ENCODE results near the gene TNIK. TPM values are rescaled to one million over a fixed set of nuclear protein-coding genes. Genes with fewer than 3 reads are reported as not detected.

TNIK gene
- total RNA-seq, 3 donors from 2014 or later, result 7.4 to 17.6 (median 10.2) TPM

DNA sequence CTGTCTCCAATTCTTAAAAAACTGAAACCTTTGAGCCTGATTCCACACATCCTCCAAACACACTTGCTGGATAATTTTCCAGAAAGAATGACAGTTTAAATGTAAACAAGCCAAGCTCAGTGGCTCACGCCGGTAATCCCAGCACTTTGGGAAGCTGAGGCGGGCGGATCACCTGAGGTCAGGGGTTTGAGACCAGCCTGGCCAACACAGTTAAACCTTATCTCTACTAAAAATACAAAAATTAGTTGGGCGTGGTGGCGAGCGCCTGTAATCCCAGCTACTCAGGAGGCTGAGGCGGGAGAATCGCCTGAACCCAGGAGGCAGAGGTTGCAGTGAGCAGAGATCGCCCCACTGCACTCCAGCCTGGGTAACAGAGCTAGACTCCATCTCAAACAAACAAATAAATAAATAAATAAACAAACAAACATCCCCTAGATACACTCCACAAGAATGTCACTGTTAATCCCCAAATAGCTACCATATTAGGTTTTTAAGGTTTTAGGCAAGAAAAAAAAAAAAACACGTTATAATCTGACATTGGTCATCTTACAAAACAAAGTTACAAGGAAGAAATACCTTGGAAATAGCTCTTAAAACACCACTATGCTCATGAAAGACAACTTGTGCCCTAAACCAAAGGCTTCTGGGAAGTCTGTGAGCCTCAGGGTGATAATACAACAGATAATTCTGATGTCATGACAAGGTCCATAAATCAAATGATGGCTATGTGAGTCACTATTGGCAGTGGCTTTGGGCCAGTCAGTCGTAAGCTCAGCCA, 13.2 kb downstream of the TNIK start:
- DNase-seq (ENCODE audit: low spot score in 2 of 2), result no peak
- Histone ChIP-seq H3K27ac (no peak overlapping the region), H3K4me3 (no peak overlapping the region), H3K9me3 (no peaks in the 10 kb centered on the region), H3K36me3 (no peaks in the 10 kb centered on the region), H3K4me1 (no peaks in the 10 kb centered on the region), H3K27me3 (no peaks in the 10 kb centered on the region)
- intact Hi-C loops (cut with DNase I; ENCODE audit: low total_unique reads), result no loop called here
- no peak for TF ChIP-seq POLR2A (IDR thresholded peaks at IDR 0.05)
- no peak for TF ChIP-seq POLR2AphosphoS5 (IDR thresholded peaks at IDR 0.05)
- TF ChIP-seq, protein P1, sequence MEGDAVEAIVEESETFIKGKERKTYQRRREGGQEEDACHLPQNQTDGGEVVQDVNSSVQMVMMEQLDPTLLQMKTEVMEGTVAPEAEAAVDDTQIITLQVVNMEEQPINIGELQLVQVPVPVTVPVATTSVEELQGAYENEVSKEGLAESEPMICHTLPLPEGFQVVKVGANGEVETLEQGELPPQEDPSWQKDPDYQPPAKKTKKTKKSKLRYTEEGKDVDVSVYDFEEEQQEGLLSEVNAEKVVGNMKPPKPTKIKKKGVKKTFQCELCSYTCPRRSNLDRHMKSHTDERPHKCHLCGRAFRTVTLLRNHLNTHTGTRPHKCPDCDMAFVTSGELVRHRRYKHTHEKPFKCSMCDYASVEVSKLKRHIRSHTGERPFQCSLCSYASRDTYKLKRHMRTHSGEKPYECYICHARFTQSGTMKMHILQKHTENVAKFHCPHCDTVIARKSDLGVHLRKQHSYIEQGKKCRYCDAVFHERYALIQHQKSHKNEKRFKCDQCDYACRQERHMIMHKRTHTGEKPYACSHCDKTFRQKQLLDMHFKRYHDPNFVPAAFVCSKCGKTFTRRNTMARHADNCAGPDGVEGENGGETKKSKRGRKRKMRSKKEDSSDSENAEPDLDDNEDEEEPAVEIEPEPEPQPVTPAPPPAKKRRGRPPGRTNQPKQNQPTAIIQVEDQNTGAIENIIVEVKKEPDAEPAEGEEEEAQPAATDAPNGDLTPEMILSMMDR (IDR thresholded peaks at IDR 0.05), result no peak

DNA sequence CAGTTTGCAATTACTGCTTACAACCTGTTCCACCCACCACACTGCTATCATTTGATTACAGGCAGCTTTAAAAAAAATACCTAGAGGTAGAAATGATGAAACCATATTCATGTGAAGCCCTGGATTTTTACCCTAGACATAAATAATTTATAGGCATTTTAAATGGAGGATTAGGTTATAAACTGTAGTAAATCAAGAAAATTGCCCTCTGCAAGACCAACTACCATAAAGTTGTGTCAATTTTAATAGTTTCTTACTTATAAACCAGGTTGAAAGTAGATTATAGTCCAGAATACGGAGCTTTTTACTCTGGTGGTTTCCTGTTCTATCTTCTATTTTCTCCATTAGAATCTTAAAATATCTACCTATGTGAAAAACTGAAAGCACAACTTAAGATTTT, 13.9 kb downstream of the TNIK start:
- TF ChIP-seq POLR2A (IDR thresholded peaks at IDR 0.05) (no peak), POLR2AphosphoS5 (IDR thresholded peaks at IDR 0.05) (no peak)
- TF ChIP-seq, protein P1 (IDR thresholded peaks at IDR 0.05), result no peak
- H3K27me3 ChIP-seq, result no peaks in the 10 kb centered on the region
- no peaks in the 10 kb centered on the region for H3K36me3 ChIP-seq
- DNase-seq (ENCODE audit: low spot score in 2 of 2), result no peak
- intact Hi-C loops (cut with DNase I; ENCODE audit: low total_unique reads), result no loop called here
- no peak overlapping the region for H3K4me3 ChIP-seq
- H3K9me3 ChIP-seq, result no peaks in the 10 kb centered on the region
- no peaks in the 10 kb centered on the region for H3K4me1 ChIP-seq
- H3K27ac ChIP-seq, result no peak overlapping the region

DNA sequence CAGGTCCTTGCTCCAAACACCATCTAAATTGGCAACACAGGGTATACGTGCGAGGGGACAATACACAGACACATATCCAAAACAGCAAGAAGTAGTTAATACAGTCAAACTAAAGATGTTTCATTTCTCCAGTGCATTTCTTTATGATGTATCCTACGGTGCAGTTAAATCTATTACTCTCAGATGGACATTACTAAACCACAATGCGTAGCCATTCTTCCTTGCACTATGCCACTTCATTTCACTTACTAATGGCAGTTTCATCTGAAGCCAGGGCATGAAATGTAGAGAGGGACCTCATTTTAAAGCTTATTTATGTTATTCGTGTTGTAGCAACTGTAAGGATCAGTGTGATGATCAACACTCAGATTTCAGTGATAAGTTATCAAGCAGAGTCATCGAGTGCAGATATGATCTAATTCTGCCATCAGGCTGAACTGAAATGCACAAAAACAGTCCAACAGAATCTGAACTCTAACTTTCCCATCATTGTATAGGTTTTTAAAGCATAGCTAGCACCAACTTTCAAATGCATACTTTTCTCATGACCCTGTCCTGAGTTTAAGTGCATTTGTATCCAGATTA, 14.5 kb downstream of the TNIK start:
- Histone ChIP-seq H3K27me3 (no peaks in the 10 kb centered on the region), H3K36me3 (no peaks in the 10 kb centered on the region), H3K4me3 (no peak overlapping the region), H3K27ac (no peak overlapping the region), H3K4me1 (no peaks in the 10 kb centered on the region), H3K9me3 (no peaks in the 10 kb centered on the region)
- no peak for DNase-seq (ENCODE audit: low spot score in 2 of 2)
- TF ChIP-seq, protein P1 (IDR thresholded peaks at IDR 0.05), result no peak
- TF ChIP-seq POLR2A (IDR thresholded peaks at IDR 0.05) (no peak), POLR2AphosphoS5 (IDR thresholded peaks at IDR 0.05) (no peak)
- intact Hi-C loops (cut with DNase I; ENCODE audit: low total_unique reads), result no loop called here

DNA sequence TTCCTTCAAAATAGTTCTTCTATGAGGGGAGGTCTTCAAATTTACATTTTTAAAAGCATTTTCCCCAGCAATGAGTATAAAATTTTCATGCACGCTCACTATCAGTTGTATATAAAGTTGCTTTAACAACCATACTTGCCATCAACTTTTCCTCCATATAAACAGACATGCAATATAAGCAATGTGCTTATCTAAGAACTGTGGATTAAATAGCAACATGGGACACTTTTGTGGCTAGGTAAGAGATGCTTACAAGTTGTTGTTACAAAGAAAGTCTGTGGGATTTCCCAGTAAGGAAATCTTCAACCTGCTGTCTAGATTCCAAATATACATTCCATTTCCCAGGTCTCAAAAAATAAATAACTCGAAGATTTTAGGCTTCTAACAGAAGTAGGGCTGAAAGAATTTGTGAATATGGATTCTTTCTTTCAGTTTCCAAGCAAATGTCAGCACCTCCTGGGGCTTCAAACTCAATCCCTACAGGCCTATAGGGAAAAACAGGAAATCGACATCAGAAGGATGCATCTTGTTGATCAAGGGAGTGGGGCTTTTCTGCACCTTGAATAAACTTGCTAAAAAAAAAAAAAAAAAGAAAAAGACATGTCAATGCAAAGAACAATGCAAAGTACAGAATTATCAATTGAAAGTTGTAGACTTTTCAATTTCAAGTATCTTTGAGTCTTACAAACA, 16.1 kb downstream of the TNIK start:
- no peaks in the 10 kb centered on the region for H3K27me3 ChIP-seq
- H3K27ac ChIP-seq, result no peak overlapping the region
- H3K36me3 ChIP-seq, result no peaks in the 10 kb centered on the region
- intact Hi-C loops (cut with DNase I; ENCODE audit: low total_unique reads), result no loop called here
- no peak overlapping the region for H3K4me3 ChIP-seq
- TF ChIP-seq, protein P1 (IDR thresholded peaks at IDR 0.05), result no peak
- TF ChIP-seq POLR2A (IDR thresholded peaks at IDR 0.05), result no peak
- no peak for TF ChIP-seq POLR2AphosphoS5 (IDR thresholded peaks at IDR 0.05)
- H3K4me1 ChIP-seq, result no peaks in the 10 kb centered on the region
- DNase-seq (ENCODE audit: low spot score in 2 of 2), result no peak
- H3K9me3 ChIP-seq, result no peaks in the 10 kb centered on the region

Measured in breast epithelium (tissue), 4 donors.